Thyroid gland (tissue), 4 donors: ENCODE measurements around the gene YIPF7.

Experiments used
- CTCF ChIP-seq, 6 experiments: fragments of 200-600 bp in 3 of 6; fragments of 450-650 bp in 3 of 6; sonication (generic) in 3 of 6; IDR thresholded peaks; one replicate each; pipeline ENCODE4 v1.5.1; 2016 to 2019; ENCODE audit warnings: antibody characterized with exemption in 6 of 6, mild to moderate bottlenecking in 2 of 6, inconsistent platforms in 1 of 6, moderate library complexity in 1 of 6
- POLR2A ChIP-seq, 2 donors: fragments of 450-650 bp; IDR thresholded peaks; one replicate each; pipeline ENCODE4 v1.6.1; 2017; ENCODE audit warnings: antibody characterized with exemption in 2 of 2, mild to moderate bottlenecking in 2 of 2, moderate library complexity in 1 of 2

- no peak for TF ChIP-seq CTCF (IDR thresholded peaks at IDR 0.05)
- TF ChIP-seq POLR2A (IDR thresholded peaks at IDR 0.05), result no peak
Measured at GRCh38 chr4:44623676-44624075, 27.7 kb downstream of the YIPF7 start.
